NT2/D1 (cell line): ENCODE data around the gene CHRNA9.

ENCODE experiments used
- SUZ12 ChIP-seq: IDR thresholded peaks from 2 replicates; pipeline ENCODE4 v1.6.1; 2011; ENCODE audit not compliant: insufficient read length, insufficient read depth; ENCODE audit errors: extremely low read depth
- YY1 ChIP-seq: IDR thresholded peaks from 2 replicates; pipeline ENCODE4 v1.6.1; 2011; ENCODE audit not compliant: insufficient read length, insufficient read depth
- ZNF274 ChIP-seq: IDR thresholded peaks from 2 replicates; pipeline ENCODE4 v1.6.1; 2011; ENCODE audit warnings: mild to moderate bottlenecking, low read depth, low read length

- TF ChIP-seq ZNF274 (no peak), SUZ12 (no peak), YY1 (no peak)
Measured at GRCh38 chr4:40330536-40330935, 4.6 kb upstream of the CHRNA9 start.
